ENCODE data around the gene FAM83F. TPM values are rescaled to one million over a fixed set of nuclear protein-coding genes. Genes with fewer than 3 reads are reported as not detected.

The FAM83F gene
- total and polyA plus RNA-seq, 9 donors = 0.12 to 3.4 (median 0.66) TPM

GRCh38 chr22:40029189-40029890, 34.6 kb downstream of the FAM83F start:
- DNase-seq = peak in 2 of 5 donors; percentile 12 to 30
- Histone ChIP-seq H3K4me1 (ENCODE audit: insufficient read depth) (no peaks in the 10 kb centered on the region), H3K9me3 (no peaks in the 10 kb centered on the region), H3K27ac (no peak overlapping the region), H3K4me3 (no peak overlapping the region), H3K36me3 (no peaks in the 10 kb centered on the region), H3K27me3 (no peaks in the 10 kb centered on the region)
- TF ChIP-seq, protein P1, sequence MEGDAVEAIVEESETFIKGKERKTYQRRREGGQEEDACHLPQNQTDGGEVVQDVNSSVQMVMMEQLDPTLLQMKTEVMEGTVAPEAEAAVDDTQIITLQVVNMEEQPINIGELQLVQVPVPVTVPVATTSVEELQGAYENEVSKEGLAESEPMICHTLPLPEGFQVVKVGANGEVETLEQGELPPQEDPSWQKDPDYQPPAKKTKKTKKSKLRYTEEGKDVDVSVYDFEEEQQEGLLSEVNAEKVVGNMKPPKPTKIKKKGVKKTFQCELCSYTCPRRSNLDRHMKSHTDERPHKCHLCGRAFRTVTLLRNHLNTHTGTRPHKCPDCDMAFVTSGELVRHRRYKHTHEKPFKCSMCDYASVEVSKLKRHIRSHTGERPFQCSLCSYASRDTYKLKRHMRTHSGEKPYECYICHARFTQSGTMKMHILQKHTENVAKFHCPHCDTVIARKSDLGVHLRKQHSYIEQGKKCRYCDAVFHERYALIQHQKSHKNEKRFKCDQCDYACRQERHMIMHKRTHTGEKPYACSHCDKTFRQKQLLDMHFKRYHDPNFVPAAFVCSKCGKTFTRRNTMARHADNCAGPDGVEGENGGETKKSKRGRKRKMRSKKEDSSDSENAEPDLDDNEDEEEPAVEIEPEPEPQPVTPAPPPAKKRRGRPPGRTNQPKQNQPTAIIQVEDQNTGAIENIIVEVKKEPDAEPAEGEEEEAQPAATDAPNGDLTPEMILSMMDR (IDR thresholded peaks at IDR 0.05) = no peak
- TF ChIP-seq EP300 (IDR thresholded peaks at IDR 0.05) (no peak), POLR2A (IDR thresholded peaks at IDR 0.05) (no peak)
- intact Hi-C loops (cut with DNase I) = loop anchor here in 2 of 4 donors (10.0 kb wide), 2 partner anchors 485 to 495 kb away; partner anchors contain the start of gene RPS19BP1 (in 1 of the 2)
- 90 to 92% (median 91%) methylated on average over 19 of the region's 19 CpGs for WGBS, 3 donors

DNA sequence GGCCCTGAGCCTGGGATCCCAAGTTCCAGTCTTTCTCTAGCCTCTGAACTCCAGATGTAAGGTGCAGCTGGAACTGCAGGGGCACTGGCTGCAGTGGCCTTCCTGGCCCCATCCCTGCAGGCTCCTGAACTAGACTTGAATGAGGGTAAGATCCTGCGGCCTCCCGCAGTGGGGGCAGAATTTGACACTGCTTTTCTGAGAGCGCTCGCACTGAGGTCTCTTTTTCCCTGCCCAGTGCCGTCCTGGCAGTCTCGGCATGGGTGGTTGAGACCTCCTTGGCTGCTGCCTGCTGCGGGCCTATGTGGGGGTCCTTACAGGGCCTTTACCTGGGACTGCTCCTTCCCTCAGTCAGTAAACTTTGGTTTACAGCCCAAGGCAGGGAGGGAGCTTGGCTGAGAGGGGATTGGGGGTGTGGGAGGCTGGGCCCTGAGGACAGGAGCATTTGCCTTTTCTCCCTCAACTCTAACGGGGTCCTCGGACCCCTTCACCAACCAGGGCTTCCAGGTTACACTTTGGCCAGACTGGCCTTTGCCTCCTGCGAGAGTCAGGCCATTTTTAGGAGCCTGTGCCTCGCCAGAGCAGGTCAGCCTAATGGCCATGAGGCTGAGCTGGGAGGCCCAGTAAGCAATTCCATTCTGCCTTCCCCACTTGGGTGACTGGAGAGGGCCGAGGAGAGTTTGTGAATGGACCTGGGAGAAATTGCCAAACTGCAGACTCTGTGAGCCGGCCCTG, 35.4 kb downstream of the FAM83F start:
- WGBS, 3 donors = 93 to 94% (median 94%) methylated on average over 13 of the region's 13 CpGs
- Histone ChIP-seq H3K27me3 (no peaks in the 10 kb centered on the region), H3K9me3 (no peaks in the 10 kb centered on the region), H3K4me3 (no peak overlapping the region), H3K27ac (no peak overlapping the region), H3K36me3 (no peaks in the 10 kb centered on the region), H3K4me1 (ENCODE audit: insufficient read depth) (no peaks in the 10 kb centered on the region)
- TF ChIP-seq, protein P1 (IDR thresholded peaks at IDR 0.05) = no peak
- TF ChIP-seq EP300 (IDR thresholded peaks at IDR 0.05) (no peak), POLR2A (IDR thresholded peaks at IDR 0.05) (no peak)
- peak in 2 of 5 donors; percentile 5 to 19 for DNase-seq
- intact Hi-C loops (cut with DNase I) = no loop called here

- peak in 2 of 5 donors; percentile 6 to 9 for DNase-seq
- Histone ChIP-seq H3K9me3 (no peaks in the 10 kb centered on the region), H3K27me3 (no peaks in the 10 kb centered on the region), H3K36me3 (no peaks in the 10 kb centered on the region), H3K4me3 (no peak overlapping the region), H3K27ac (no peak overlapping the region), H3K4me1 (ENCODE audit: insufficient read depth) (no peaks in the 10 kb centered on the region)
- intact Hi-C loops (cut with DNase I) = no loop called here
- WGBS, 3 donors = 89 to 92% (median 90%) methylated on average over 4 of the region's 4 CpGs
- TF ChIP-seq EP300 (IDR thresholded peaks at IDR 0.05) = no peak
- TF ChIP-seq, protein P1 (IDR thresholded peaks at IDR 0.05) = no peak
- no peak for TF ChIP-seq POLR2A (IDR thresholded peaks at IDR 0.05)
These were observed 36.0 kb downstream of the FAM83F start for GRCh38 chr22:40030758-40031095.

- intact Hi-C loops (cut with DNase I) = no loop called here
- peak in 2 of 5 donors; percentile 16 to 22 for DNase-seq
- WGBS, 3 donors = 80 to 87% (median 86%) methylated on average over 10 of the region's 10 CpGs
- no peak overlapping the region for H3K27ac ChIP-seq
- no peaks in the 10 kb centered on the region for H3K4me1 ChIP-seq (ENCODE audit: insufficient read depth)
- no peaks in the 10 kb centered on the region for H3K36me3 ChIP-seq
- H3K9me3 ChIP-seq = no peaks in the 10 kb centered on the region
- no peak for TF ChIP-seq POLR2A (IDR thresholded peaks at IDR 0.05)
- TF ChIP-seq, protein P1 (IDR thresholded peaks at IDR 0.05) = no peak
- TF ChIP-seq EP300 (IDR thresholded peaks at IDR 0.05) = no peak
- no peaks in the 10 kb centered on the region for H3K27me3 ChIP-seq
- H3K4me3 ChIP-seq = no peak overlapping the region
These were observed 37.2 kb downstream of the FAM83F start for GRCh38 chr22:40031766-40032470.

All from ovary (tissue), 9 donors.